CD14-positive monocyte (primary cell): Measurements from ENCODE around the gene UCP2. TPM values are rescaled to one million over a fixed set of nuclear protein-coding genes. Genes with fewer than 3 reads are reported as not detected.

Experiments used
- DNase-seq, 3 donors: peaks; one replicate each; pipeline ENCODE4 v3.0.0-alpha.2; 2011 to 2022
- H2AFZ ChIP-seq: 2 replicates; pipeline ENCODE4 v1.6.0; 2012; ENCODE audit warnings: mild to moderate bottlenecking, low read depth, low read length, inconsistent platforms; ENCODE audit not compliant: insufficient read depth, poor library complexity, severe bottlenecking
- H3K27ac ChIP-seq, 2 donors: 1 replicate in 1 of 2; 2 replicates in 1 of 2; pipeline ENCODE4 v1.5.1; 2012 to 2013; ENCODE audit warnings: low read length in 2 of 2, control low read depth in 1 of 2, inconsistent platforms in 1 of 2, low read depth in 1 of 2, mild to moderate bottlenecking in 1 of 2
- H3K27me3 ChIP-seq, 2 donors: one replicate each; pipeline versions ENCODE4 v1.6.0 to v1.6.1; 2011 to 2013; ENCODE audit warnings: low read length in 2 of 2; ENCODE audit not compliant: control insufficient read depth in 2 of 2, insufficient read depth in 2 of 2
- H3K36me3 ChIP-seq, 2 donors: replicated peaks in 1 of 2; 1 replicate in 1 of 2; 2 replicates in 1 of 2; pipeline versions ENCODE4 v1.5.1 to v1.6.1; 2012 to 2013; ENCODE audit warnings: low read length in 2 of 2, control low read depth in 1 of 2, inconsistent platforms in 1 of 2, mild to moderate bottlenecking in 1 of 2; ENCODE audit not compliant: insufficient read depth in 2 of 2, control insufficient read depth in 1 of 2
- H3K4me1 ChIP-seq, 2 donors: 1 replicate in 1 of 2; 2 replicates in 1 of 2; pipeline versions ENCODE4 v1.5.1 to v1.6.1; 2012 to 2013; ENCODE audit warnings: low read length in 2 of 2, control low read depth in 1 of 2, inconsistent platforms in 1 of 2, mild to moderate bottlenecking in 1 of 2, moderate library complexity in 1 of 2; ENCODE audit not compliant: insufficient read depth in 2 of 2, control insufficient read depth in 1 of 2
- H3K4me2 ChIP-seq: replicated peaks from 2 replicates; pipeline ENCODE3; 2012; ENCODE audit warnings: low read length, moderate library complexity, mild to moderate bottlenecking; ENCODE audit not compliant: poor library complexity, severe bottlenecking; ENCODE audit errors: extremely low read depth
- H3K4me3 ChIP-seq, 3 experiments: fragments of 200-600 bp in 1 of 3; sonication (generic) in 1 of 3; replicated peaks in 1 of 3; 1 replicate in 2 of 3; 2 replicates in 1 of 3; pipeline ENCODE4 v1.5.1; 2011 to 2013; ENCODE audit warnings: low read length in 3 of 3, mild to moderate bottlenecking in 3 of 3, control low read depth in 2 of 3, low read depth in 2 of 3, inconsistent platforms in 1 of 3, moderate library complexity in 1 of 3
- H3K79me2 ChIP-seq: 2 replicates; pipeline ENCODE4 v1.6.0; 2012; ENCODE audit warnings: mild to moderate bottlenecking, control low read depth, inconsistent platforms, low read length, moderate library complexity; ENCODE audit not compliant: insufficient read depth
- H3K9ac ChIP-seq: 2 replicates; pipeline ENCODE4 v1.6.0; 2017; ENCODE audit warnings: low read length, mild to moderate bottlenecking; ENCODE audit not compliant: insufficient read depth, poor library complexity, severe bottlenecking
- H3K9me3 ChIP-seq, 2 donors: replicated peaks in 1 of 2; 1 replicate in 1 of 2; 2 replicates in 1 of 2; pipeline versions ENCODE4 v1.5.1 to v1.6.1; 2012 to 2013; ENCODE audit warnings: low read length in 2 of 2, control low read depth in 1 of 2; ENCODE audit not compliant: control insufficient read depth in 1 of 2, insufficient read depth in 1 of 2
- H4K20me1 ChIP-seq: 2 replicates; pipeline ENCODE4 v1.6.0; 2012; ENCODE audit warnings: mild to moderate bottlenecking, low read length, control low read depth, moderate library complexity; ENCODE audit not compliant: insufficient read depth
- H3K27ac Mint-ChIP-seq, 7 donors: one replicate each; pipeline ENCODE4 v1.8.0; 2020; ENCODE audit warnings: mild to moderate bottlenecking in 7 of 7, mixed read lengths in 7 of 7, moderate library complexity in 6 of 7, inconsistent platforms in 2 of 7
- H3K27me3 Mint-ChIP-seq, 3 donors: one replicate each; pipeline ENCODE4 v1.8.0; 2021 to 2022; ENCODE audit warnings: low read depth in 3 of 3, mild to moderate bottlenecking in 3 of 3, mixed read lengths in 3 of 3, moderate library complexity in 3 of 3, inconsistent platforms in 1 of 3
- H3K36me3 Mint-ChIP-seq, 2 donors: one replicate each; pipeline ENCODE4 v1.8.0; 2020; ENCODE audit warnings: mixed read lengths in 2 of 2, inconsistent platforms in 1 of 2, mild to moderate bottlenecking in 1 of 2
- H3K4me1 Mint-ChIP-seq: one replicate; pipeline ENCODE4 v1.8.0; 2020; ENCODE audit warnings: mild to moderate bottlenecking, mixed read lengths
- H3K4me3 Mint-ChIP-seq, 2 donors: one replicate each; pipeline ENCODE4 v1.8.0; 2020; ENCODE audit warnings: mild to moderate bottlenecking in 2 of 2, mixed read lengths in 2 of 2, moderate library complexity in 1 of 2
- H3K9me3 Mint-ChIP-seq, 7 donors: one replicate each; pipeline ENCODE4 v1.8.0; 2020 to 2022; ENCODE audit warnings: mixed read lengths in 7 of 7, mild to moderate bottlenecking in 6 of 7, moderate library complexity in 6 of 7, inconsistent platforms in 2 of 7
- WGBS: methylation state at CpG from one replicate; pipeline ENCODE4 v1.1.5; 2013; ENCODE audit warnings: missing lambda C conversion rate; ENCODE audit not compliant: insufficient coverage; 5-methylcytosine and 5-hydroxymethylcytosine counted together
- intact Hi-C, 2 donors: fragments of 100-400 bp; cut with micrococcal nuclease; formaldehyde crosslinking; loops; one replicate each; pipeline versions ENCODE4 v1.15.0 to v1.15.1; 2023
- polyA plus RNA-seq, 3 donors: library from polyadenylated mRNA; depleted of rRNA in 1 of 3; unstranded in 2 of 3; stranded (reverse) in 1 of 3; fragments of 300-500 nt in 2 of 3; fragments of >200 nt in 1 of 3; fragmentation: Illumina TruSeq in 2 of 3; gene quantifications; 1 replicate in 2 of 3; 2 replicates in 1 of 3; pipeline ENCODE4 v1.2.3, GENCODE V29; 2012 to 2021
- TF ChIP-seq, protein P1 (sequence below): fragments of 200-600 bp; IDR thresholded peaks from one replicate; pipeline ENCODE4 v1.8.0; 2022; ENCODE audit warnings: antibody characterized with exemption, mild to moderate bottlenecking

The UCP2 gene
- polyA plus RNA-seq, 3 donors: 496 to 665 (median 649) TPM

DNA sequence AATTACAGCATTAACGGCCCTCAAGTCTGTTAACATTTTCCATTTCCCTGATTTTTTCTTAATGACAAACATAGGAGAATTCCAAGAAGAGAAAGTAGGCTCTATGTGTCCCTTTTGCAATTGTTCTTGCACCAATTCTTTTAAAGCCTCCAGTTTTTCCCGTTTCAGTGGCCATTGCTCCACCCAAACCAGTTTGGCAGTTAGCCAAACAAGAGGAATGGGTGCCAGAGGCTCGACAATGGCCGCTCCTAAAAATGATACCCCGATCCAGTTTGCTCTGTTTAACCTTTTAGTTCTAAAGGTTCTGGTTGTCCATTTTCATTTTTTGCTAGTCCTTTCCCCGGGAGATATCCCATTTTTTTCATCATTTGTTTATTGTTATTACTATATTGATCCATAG, 38.6 kb downstream of the UCP2 start:
- intact Hi-C loops: no loop called here
- Mint-ChIP-seq H3K4me1 (peaks cover 12% of the 10 kb centered on the region), H3K9me3 (peaks cover 7 to 29% (median 12%) of the 10 kb centered on the region in 7 donors), H3K36me3 (peaks cover 0 to 7% of the 10 kb centered on the region in 2 donors), H3K4me3 (no peak overlapping the region), H3K27me3 (peaks cover 0 to 1% (median 0%) of the 10 kb centered on the region in 3 donors), H3K27ac (no peak overlapping the region)
- no peak overlapping the region for H3K4me3 ChIP-seq
- no peaks in the 10 kb centered on the region for H4K20me1 ChIP-seq
- peaks cover 9% of the 10 kb centered on the region in 2 donors for H3K9me3 ChIP-seq
- no peak overlapping the region for H3K9ac ChIP-seq
- H3K27me3 ChIP-seq: no peaks in the 10 kb centered on the region
- H2AFZ ChIP-seq: no peak overlapping the region
- TF ChIP-seq, protein P1, sequence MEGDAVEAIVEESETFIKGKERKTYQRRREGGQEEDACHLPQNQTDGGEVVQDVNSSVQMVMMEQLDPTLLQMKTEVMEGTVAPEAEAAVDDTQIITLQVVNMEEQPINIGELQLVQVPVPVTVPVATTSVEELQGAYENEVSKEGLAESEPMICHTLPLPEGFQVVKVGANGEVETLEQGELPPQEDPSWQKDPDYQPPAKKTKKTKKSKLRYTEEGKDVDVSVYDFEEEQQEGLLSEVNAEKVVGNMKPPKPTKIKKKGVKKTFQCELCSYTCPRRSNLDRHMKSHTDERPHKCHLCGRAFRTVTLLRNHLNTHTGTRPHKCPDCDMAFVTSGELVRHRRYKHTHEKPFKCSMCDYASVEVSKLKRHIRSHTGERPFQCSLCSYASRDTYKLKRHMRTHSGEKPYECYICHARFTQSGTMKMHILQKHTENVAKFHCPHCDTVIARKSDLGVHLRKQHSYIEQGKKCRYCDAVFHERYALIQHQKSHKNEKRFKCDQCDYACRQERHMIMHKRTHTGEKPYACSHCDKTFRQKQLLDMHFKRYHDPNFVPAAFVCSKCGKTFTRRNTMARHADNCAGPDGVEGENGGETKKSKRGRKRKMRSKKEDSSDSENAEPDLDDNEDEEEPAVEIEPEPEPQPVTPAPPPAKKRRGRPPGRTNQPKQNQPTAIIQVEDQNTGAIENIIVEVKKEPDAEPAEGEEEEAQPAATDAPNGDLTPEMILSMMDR: no peak
- H3K79me2 ChIP-seq: no peaks in the 10 kb centered on the region
- H3K36me3 ChIP-seq: no peaks in the 10 kb centered on the region
- no peak overlapping the region for H3K4me2 ChIP-seq
- H3K4me1 ChIP-seq: peaks cover 6 to 7% of the 10 kb centered on the region in 2 donors
- no CpG with 5 or more reads among the region's 6 CpGs for WGBS
- H3K27ac ChIP-seq: no peak overlapping the region
- DNase-seq: no peak

- peaks cover 17 to 44% (median 30%) of the 10 kb centered on the region in 7 donors for H3K9me3 Mint-ChIP-seq
- no peak for DNase-seq
Measured at GRCh38 chr11:73942010-73942409, 40.6 kb downstream of the UCP2 start.

More at GRCh38 chr11:73942010-73942409, 40.6 kb downstream of the UCP2 start:
- H3K27ac ChIP-seq: no peak overlapping the region
- H3K4me2 ChIP-seq: no peak overlapping the region
- H3K9me3 ChIP-seq: peaks cover 9 to 21% of the 10 kb centered on the region in 2 donors
- no peaks in the 10 kb centered on the region for H3K36me3 ChIP-seq
- no CpG with 5 or more reads among the region's 1 CpG for WGBS
- Mint-ChIP-seq H3K27ac (peak overlapping the region in 1 of 7 donors; percentile 28), H3K36me3 (peaks cover 0 to 9% of the 10 kb centered on the region in 2 donors), H3K4me1 (peaks cover 12% of the 10 kb centered on the region), H3K4me3 (no peak overlapping the region), H3K27me3 (peaks cover 0 to 1% (median 0%) of the 10 kb centered on the region in 3 donors)
- H4K20me1 ChIP-seq: no peaks in the 10 kb centered on the region
- no peak overlapping the region for H2AFZ ChIP-seq
- no peak overlapping the region for H3K4me3 ChIP-seq
- H3K27me3 ChIP-seq: no peaks in the 10 kb centered on the region
- H3K4me1 ChIP-seq: peaks cover 6 to 7% of the 10 kb centered on the region in 2 donors
- intact Hi-C loops: no loop called here
- H3K9ac ChIP-seq: no peak overlapping the region
- TF ChIP-seq, protein P1: no peak
- H3K79me2 ChIP-seq: no peaks in the 10 kb centered on the region
